Adipose tissue (tissue), 3 donors: ENCODE measurements around the gene TBX21. TPM values are rescaled to one million over a fixed set of nuclear protein-coding genes. Genes with fewer than 3 reads are reported as not detected.
"Not testable (repeated sequence)": the region's sequence is repeated elsewhere in the genome, so short reads cannot be mapped to it uniquely, and the experiment has no call there.

Experiments
- H3K27ac ChIP-seq: one replicate; pipeline ENCODE4 v1.5.1; 2013; ENCODE audit warnings: low read depth, low read length
- WGBS, 3 donors: extraction: QIAGEN DNeasy Blood & Tissue Kit; methylation state at CpG; one replicate each; pipeline ENCODE4 v1.1.7; 2013; 5-methylcytosine and 5-hydroxymethylcytosine counted together
- polyA plus RNA-seq, 3 donors: library from polyadenylated mRNA; stranded (reverse); fragments of 200-250 nt; gene quantifications; one replicate each; pipeline ENCODE4 v1.2.3, GENCODE V29; 2013
- donor health status: healthy with polysubstance abuse.
- donor health status: Bipolar disorder and iron deficiency.
- donor health status: healthy.

Gene TBX21
- polyA plus RNA-seq, 3 donors = 0.03 to 0.90 (median 0.31) TPM

DNA sequence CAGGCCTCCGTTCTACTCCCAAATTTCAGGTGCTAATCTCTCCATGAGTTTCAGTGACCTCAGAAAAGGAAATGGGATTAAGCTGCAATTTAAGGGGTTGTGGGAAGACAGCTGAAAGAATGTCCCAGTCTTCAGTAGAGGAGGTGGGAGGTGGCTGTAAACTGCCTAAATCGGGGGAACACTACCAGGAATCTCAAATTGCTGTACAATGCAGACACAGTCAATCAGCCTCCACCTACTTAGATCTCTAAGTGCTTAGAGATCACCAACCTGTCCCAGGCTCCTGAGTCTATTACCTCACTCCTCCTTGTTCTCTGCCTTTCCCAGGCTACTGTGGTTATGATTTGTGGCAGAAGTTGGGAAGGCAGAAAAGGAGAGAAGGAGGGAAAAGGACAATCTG lies 8.3 kb upstream of the TBX21 start:
- no peak overlapping the region for H3K27ac ChIP-seq
- WGBS, 3 donors = 54 to 86% (median 79%) methylated on average over 2 of the region's 2 CpGs

DNA sequence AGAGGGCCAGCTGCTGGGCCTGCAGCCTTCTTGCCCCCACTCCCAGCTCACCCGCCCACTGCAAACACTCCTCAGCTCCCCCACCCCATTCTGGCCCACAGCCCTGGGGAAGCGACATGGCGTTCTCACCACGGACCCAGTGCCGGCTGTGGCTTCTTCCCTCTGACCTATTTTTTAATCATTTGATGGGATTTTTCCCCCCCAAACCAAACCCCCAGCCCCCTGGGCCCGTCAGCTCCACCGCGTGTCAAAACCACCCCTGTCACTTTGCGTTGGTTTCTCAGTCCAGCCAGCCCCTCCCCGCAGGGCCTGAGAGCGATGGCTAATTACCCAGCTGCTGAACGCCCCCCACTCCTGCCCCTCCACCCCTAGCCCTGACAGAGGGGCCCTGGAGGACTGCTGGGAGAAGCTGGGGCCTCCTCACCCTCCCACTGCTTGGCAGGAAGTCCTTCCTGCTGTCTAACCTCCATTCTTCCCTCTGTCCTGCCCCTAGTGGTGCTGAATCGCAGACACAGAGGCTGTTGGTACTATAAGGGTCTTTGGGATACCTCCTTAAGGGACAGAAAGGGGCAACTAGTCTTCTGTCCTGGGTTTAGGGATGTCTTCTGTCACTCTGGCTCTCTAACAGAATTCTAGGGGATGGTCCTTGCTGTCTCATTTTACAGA lies 7.5 kb upstream of the TBX21 start:
- 59 to 63% (median 63%) methylated on average over 13 of the region's 13 CpGs for WGBS, 3 donors

DNA sequence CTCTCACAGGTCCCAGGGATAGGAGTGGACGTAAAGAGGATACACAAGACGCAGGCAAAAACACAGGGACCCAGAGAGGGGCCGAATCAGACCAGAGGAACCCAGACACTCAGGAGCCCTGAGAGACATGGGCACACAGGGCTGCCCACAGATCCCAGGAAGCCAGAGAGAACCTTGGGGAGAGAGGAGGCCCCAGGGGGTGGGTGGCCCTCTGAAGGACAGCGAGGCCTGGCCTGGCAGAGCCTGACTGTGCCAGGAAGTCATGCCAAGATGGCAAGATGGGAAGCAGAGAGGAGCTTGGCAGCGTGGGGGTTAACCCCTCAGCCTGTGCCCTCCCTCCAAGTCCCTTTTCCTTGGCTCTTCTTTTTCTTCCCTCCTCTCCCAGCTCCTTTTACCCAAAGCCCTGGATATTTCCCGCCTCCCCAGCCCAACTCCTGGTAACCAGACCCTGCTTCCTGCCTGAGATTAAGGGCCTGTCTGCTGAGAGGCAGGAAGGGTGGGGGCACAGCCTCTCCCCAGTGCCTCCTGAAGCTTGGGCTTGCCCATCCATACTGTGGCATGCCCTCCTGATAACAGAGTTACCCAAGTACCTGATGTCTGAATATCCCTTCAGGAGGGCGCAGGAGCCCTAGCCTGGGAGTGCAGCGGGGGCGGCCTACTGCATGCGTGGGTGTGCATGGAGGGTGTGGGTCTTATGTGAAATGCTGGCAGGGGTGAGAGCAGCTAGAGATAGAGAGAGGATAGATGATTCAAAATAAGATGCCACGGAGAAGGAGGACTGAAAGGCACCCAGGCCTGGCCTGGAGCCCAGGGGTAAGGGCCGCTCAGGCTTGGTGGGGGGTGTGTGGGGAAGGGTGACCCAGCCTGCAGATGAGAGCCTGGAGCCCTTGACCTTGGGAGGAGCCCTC lies 6.0 kb upstream of the TBX21 start:
- H3K27ac ChIP-seq = no peak overlapping the region
- WGBS, 3 donors = 78 to 84% (median 82%) methylated on average over 12 of the region's 12 CpGs

More for the DNA sequence above, 7.5 kb upstream of the TBX21 start:
- no peak overlapping the region for H3K27ac ChIP-seq

DNA sequence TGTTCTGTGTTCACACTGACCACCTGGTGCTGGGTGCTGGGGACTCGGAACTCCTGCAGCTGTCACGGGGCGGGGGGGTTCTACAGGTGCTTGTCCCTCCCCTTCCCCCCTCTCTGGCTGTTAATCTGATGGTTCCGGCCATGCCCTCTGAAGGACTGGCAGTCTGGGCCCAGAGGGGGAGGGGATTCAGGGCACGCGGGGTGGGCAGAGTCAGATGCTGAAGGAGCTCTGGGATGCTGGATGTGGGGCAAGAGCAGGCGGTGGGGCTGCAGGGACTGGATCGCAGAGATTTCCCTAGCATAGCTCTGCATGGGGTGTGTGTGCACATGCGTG lies 5.4 kb upstream of the TBX21 start:
- 81 to 84% (median 82%) methylated on average over 8 to 9 of the region's 9 CpGs for WGBS, 3 donors
- no peak overlapping the region for H3K27ac ChIP-seq

DNA sequence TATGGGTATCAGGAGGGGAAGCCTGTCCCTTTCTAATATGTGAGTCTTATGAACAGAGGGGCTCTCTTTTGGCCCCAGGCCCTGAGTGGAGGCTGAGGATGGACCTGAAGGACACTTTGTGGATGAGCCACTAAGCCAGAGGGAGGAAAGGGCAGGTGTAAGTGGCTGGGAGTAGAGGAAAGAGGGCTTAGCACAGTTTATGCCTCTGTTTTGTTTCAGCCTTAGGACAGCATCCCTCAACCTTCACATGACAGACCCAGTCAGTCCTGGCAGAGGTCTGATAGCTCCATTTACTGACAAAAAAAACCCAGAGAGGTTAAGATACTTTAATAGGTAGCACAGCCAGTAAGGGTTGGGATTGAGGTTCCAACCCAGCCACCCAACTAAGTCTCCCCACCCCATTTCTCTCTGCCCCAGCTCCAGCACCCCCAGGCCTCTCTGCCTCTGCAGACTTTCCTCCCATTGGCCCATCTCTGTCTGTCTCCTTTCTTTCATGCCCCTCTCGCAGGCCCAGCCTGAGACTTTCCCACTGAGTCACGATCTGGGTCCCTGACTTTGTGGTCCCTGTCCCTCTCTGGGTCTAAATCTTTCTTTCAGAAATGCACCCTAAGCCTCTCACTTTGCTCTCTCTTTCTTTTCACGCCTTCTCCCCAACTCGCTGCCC lies 4.7 kb upstream of the TBX21 start:
- H3K27ac ChIP-seq = no peak overlapping the region
- WGBS, 3 donors = 83 to 92% (median 91%) methylated on average over 4 of the region's 4 CpGs

DNA sequence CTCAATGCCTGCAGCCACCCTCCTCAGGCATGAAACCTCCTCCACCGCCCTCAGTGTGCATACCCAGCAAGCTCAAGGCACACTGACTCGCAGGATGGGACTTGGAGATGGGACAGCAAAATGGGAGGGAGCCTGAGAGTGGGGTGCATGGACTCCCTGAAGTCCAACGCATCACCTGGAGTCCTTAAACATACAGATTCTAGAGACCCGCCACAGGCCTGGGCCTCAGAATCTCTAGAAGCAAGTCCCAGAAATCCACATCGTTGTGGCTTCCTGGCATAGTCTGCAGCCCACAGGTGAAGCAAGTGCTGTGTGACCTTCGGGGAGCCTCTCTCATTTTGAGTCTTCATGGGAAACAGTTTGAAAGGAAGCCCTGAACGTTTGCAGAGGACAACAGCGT lies 3.6 kb upstream of the TBX21 start:
- H3K27ac ChIP-seq = no peak overlapping the region
- WGBS, 3 donors = 65 to 79% (median 70%) methylated on average over 8 of the region's 8 CpGs

DNA sequence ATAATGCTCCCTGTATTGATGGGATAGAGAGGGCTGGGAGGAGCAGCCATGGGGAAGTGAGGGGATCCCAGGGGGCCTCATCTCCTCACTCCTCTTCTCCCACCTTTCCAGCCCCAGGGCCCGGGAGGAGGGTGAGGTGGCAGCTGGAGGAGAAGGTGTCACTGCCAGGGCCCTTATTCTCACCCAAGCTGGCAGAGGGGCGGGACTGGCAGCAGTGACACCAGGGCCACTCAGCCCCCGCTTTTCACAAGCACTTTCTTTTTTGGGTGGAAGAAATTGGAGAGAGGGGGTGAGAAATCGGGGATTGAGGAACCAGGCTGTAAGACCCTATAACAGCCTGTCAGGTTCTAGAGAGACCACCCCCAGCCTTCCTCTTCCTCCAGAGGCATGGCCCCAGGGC lies 2.4 kb upstream of the TBX21 start:
- no peak overlapping the region for H3K27ac ChIP-seq
- WGBS, 3 donors = 80 to 84% (median 83%) methylated on average over 4 of the region's 4 CpGs

DNA sequence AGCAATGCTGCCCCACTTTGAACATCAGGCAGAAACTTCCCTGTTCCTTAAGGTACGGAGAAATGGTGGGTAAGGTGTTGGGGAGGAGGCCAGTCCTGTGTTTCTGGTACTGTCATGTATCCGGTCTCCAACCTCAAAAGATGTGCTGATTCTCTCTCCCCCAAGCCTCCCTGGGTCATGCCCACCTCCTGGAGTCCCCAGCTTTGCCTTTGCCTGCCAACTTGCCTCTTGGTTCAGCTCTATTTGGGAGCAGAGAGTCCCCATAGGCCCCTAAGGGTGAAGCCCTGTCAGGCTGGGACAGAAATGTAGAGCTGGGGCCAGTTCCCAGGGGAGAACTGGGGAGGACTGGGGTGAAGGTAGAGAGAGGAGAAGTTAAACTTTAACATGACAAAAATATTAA lies 1.6 kb upstream of the TBX21 start:
- 72 to 86% (median 82%) methylated on average over 2 of the region's 2 CpGs for WGBS, 3 donors
- no peak overlapping the region for H3K27ac ChIP-seq

DNA sequence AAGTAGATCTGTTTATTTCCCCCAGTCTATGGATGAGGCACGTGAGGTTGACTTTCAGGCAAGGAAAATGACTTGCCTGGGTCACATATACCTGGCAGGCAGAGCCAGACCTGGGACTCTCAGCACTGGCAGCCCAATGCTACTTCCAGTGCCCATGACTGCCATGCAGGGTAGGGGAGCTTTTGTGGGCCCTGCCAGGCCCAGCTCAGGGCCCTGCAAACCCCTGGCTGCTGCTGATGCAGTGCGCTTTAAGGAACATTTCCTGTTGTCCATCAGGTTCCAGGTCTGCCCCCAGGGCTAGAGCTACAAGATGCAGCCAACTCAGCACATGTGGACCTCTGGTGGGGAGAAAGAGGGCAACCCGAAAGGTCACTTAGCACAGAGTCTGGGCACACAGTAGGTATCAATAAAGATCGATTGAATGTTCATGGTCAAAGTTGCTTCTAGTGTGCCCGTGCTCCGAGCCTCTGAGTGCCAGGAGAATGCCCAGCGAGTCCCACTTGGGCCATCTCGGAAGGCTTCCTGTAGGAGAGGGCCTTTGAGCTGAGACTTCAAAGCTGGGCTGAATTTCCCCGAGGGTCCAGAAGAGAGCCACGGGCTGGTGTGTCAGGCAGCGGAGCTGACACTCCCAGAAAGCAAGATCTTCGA lies 513 bp upstream of the TBX21 start:
- no peak overlapping the region for H3K27ac ChIP-seq
- WGBS, 3 donors = 48 to 52% (median 48%) methylated on average over 12 of the region's 12 CpGs

DNA sequence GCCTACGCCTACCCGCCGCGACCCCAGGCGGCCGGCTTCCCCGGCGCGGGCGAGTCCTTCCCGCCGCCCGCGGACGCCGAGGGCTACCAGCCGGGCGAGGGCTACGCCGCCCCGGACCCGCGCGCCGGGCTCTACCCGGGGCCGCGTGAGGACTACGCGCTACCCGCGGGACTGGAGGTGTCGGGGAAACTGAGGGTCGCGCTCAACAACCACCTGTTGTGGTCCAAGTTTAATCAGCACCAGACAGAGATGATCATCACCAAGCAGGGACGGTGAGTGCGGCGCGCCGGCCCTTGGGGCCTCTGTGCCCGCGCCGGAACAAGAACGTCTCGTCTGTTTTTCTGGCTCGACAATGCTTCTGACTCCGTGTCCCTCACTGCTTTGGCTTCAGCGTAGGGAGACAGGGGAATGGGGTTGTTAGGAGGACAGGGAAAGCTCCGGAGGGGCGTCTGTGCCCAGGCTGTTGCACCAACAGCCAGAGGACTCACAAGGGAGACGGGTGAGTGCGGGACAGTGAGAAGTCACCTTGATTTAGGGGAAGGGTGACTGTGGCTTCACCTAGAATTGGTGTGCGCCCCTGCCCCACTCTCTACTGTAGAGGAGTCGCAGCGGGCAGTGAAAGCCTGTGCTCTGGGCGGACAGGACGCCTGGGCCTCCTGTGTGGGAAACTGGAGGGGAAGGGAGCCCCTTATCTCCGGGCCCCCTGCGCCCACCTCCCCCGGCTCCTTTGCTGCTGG lies 806 bp downstream of the TBX21 start:
- no peak overlapping the region for H3K27ac ChIP-seq
- WGBS, 3 donors = 6 to 10% (median 7%) methylated on average over 49 to 60 of the region's 60 CpGs

DNA sequence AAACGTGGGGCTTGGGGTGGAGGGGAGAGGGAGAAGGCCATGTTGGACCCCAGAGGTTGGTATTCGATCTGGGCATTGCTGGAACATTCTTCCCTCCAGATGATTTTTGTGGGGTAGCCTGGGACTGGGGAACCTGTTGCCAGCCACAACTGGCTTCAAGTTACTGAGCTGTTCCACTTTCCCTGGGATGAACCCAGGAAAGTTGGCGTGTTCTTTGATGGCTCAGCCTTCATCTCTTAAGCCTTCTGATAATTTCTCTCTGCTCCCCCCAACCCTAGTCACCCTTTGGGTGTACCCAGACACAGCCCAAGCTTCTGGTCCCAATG lies 2.1 kb downstream of the TBX21 start:
- 78 to 95% (median 84%) methylated on average over 3 of the region's 3 CpGs for WGBS, 3 donors
- no peak overlapping the region for H3K27ac ChIP-seq

DNA sequence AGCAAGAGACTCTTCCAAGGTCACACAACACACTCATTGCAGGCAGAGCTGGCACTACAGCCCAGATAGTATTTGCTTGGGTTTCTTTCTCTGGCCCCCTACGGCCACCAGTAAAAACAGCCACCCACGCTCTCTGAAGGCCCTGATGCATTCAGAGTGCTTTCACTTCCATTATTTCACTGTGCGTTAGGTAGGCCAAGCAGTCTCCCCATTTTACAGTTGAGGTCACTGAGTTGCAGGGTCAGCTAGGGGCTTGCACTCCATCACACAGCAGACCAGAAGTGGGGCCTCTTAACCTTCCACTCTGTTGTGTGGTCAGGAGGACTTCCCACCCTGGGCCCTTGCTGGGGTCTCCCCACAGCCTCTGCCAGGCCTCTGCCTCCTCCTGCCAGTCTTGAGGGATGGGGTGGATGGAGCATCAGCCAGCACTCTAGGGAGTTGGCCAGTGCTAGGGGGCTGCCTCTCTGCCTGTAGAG lies 2.5 kb downstream of the TBX21 start:
- no peak overlapping the region for H3K27ac ChIP-seq
- WGBS, 3 donors = 79 to 90% (median 83%) methylated on average over 3 of the region's 3 CpGs

DNA sequence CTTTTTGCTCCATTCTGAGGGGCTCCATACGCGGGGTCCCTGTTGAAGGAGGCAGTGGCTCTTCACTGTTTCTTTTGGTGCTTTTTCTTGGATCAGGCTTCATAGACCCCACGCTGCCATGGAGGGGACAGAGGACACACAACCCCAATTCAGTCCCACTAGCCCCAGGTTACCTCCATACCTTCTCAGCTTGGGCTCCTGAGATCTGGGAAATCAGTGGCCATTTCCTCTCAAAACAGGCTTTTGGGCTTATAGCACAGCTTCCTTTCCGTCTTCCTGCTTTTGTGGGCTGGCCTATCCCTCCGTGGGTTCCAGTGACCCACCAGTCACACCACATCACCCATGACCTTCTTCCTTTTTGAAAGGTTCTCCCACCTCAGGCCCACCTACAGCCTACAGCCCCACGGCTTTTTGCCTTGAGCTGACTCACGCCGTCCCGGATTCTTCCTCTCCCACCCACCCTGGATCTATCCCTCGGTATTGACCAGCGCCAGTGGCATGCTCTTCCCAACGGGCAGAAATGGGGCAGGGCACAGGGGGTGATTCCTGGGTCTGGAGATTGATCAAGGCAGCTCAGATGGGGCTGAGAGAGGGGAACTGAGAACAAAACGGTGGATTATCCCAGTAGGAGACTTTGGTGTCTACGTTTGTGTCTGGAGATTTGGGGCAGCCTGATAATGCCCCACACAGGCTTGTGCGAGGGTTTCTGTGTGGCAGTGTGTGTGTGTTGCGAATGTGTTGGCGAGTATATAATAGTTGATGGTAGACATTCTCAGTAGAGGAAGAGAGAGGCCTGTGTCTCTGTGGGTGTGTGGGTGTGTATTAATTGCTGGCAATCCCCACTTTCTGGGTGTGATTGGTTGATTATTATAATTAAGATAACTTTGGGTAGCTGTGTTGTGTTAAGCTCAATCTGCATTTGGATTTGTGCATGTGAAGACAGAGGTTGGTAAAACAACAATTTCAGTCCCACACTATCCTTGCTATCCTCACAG lies 3.8 kb downstream of the TBX21 start:
- H3K27ac ChIP-seq = no peak overlapping the region
- WGBS, 3 donors = 68 to 78% (median 75%) methylated on average over 17 of the region's 17 CpGs

DNA sequence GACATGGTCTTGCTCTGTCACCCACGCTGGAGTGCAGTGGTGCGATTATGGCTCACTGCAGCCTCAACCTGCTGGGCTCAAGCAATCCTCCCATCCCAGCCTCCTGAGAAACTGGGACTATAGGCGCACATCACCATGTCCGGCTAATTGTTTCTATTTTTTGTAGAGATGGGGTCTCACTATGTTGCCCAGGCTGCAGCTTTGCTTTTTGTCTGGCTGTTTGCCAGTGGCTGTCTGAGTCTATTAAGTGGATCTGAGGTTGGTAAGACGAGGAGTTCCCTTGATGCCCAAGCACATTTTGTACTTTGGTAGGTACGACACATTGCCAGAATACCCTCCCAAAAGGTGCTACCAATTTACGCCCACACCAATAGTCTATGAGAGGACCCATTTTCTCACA lies 5.1 kb downstream of the TBX21 start:
- H3K27ac ChIP-seq = no peak overlapping the region
- 87 to 94% (median 91%) methylated on average over 7 of the region's 7 CpGs for WGBS, 3 donors

DNA sequence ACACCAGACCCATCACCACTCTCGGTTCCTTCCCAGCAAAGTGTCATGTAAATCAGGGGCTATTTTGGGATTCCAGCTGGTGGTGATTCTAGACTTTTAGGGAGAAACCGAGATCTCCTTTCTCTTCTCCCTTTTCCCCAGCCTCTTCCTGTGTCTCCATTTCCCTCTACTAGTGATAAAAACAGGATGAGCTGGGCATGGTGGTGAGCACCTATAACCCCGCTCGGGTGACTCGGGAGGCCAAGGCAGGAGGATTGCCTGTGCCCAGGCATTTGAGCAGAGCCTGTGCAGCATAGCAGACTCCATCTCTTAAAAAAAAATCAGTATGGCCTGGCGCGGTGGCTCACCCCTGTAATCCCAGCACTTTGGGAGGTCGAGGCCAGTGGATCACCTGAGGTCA lies 6.1 kb downstream of the TBX21 start:
- H3K27ac ChIP-seq = no peak overlapping the region
- 87 to 90% (median 88%) methylated on average over 8 of the region's 8 CpGs for WGBS, 3 donors

DNA sequence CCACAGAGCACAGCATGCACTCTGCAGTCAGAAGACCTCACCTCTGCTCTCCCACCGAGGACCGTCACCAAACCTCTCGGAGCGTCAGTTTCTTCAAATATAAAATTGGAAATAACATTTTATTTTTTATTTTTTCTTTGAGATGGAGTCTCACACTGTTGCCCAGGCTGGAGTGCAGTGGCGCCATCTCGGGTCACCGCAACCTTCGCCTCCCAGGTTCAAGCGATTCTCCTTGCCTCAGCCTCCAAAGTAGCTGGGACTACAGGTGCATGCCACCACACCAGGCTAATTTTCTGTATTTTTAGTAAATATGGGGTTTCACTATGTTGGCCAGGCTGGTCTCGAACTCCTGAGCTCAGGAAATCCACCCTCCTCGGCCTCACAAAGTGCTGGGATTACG lies 6.9 kb downstream of the TBX21 start:
- H3K27ac ChIP-seq = not testable (repeated sequence)
- 84 to 90% (median 86%) methylated on average over 12 of the region's 12 CpGs for WGBS, 3 donors

DNA sequence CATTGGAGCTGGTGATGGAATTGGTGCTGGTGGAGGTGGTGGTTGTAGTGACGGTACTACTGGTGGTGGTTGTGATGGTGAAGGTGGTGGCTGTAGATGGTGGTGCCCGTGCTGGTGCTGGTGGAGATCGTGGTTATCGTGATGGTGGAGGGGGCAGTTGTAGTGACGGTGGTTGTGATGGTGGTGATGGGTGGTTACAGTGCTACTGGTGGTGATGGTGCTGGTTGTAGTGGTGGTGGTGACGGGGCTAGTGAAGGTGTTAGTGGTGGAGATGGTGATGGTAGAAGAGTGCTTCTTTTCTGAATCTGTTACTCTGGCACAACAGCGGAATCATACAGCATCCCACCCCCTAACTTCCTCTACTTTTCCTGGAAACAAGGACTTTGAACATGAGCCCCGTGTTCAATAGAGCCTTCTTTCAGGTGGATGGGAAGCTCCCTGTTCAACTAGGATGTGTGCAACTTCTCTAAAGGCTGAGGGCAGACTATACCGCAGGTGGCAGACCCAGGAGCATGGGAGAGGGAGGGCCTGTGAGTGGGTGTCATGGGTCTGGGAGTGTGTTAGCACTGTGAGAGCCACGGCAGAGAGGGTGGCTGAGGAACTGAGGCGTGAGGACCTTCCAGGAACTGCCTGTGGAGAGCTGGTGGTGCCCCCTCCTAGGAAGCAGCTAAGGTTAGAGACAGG lies 8.2 kb downstream of the TBX21 start:
- H3K27ac ChIP-seq = no peak overlapping the region
- WGBS, 3 donors = 71 to 83% (median 77%) methylated on average over 10 to 11 of the region's 11 CpGs
